ENCODE data around the gene TMEM131. TPM values are rescaled to one million over a fixed set of nuclear protein-coding genes. Genes with fewer than 3 reads are reported as not detected.
"Not testable (repeated sequence)": the region's sequence is repeated elsewhere in the genome, so short reads cannot be mapped to it uniquely, and the experiment has no call there.

Gene TMEM131
- polyA plus RNA-seq, 12 donors: 43.5 to 68.5 (median 51.5) TPM; not detected in 1

GRCh38 chr2:97869722-97870346, 125.9 kb downstream of the TMEM131 start:
- no peak for DNase-seq

GRCh38 chr2:97868986-97869721, 126.6 kb downstream of the TMEM131 start:
- peak; percentile 13 for DNase-seq

GRCh38 chr2:97863829-97864228, 131.9 kb downstream of the TMEM131 start:
- DNase-seq: no peak

GRCh38 chr2:97861177-97861576, 134.6 kb downstream of the TMEM131 start:
- DNase-seq: no peak

DNA sequence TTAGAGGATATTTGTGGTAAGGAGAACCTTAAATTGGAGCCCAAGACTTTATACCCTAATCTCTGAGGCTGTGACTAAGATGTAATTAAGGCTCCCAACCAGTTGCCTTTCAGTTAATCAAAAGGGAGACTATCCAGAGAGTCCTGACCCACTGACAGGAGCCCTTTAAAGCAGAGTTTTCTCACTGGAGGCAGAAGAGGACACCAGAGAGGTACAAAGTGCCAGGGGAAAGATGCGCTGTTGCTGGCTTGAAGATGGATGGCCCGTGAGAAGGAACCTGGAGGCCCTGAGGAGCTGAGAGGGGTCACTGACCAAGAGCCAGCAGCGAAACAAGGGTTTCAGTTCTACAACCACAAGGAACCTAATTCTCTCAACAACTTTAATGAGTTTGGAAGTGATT, 137.3 kb downstream of the TMEM131 start:
- no peak for DNase-seq

- DNase-seq: no peak
These were observed 138.2 kb downstream of the TMEM131 start for GRCh38 chr2:97857553-97857952.

DNA sequence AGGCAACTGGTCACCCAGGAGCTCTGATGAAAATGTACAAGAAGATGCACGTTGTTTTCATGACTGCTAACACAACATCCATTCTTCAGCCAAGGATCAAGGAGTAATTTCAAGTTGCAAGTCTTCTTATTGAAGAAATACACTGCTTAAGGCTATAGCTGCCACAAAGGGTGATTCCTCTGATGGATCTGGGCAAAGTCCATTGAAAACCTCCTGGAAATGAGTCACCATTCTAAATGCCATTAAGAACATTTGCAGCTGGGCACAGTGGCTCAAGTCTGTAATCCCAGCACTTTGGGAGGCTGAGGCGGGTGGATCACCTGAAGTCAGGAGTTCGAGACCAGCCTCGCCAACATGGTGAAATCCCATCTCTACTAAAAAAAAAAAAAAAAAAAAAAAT, 142.7 kb downstream of the TMEM131 start:
- not testable (repeated sequence) for DNase-seq

DNA sequence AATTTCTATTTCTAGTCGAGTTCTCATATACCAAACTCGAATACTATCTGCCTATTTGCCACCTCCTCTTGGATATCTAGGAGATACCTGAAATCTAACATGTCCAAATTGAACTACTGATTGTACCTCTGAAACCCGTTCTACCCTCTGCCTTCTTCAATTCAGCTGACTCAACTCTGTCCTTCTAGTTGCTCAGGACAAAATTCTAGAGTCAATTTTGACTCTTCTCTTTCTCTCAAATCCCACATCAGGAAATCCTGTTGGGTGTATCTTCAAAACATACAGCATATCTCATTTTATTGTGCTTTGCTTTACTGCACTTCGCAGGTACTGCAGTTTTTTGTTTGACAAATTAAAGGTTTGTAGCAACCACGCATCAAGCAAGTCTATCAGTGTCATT, 144.6 kb downstream of the TMEM131 start:
- DNase-seq: no peak

GRCh38 chr2:97849881-97850528, 145.7 kb downstream of the TMEM131 start:
- no peak for DNase-seq

DNA sequence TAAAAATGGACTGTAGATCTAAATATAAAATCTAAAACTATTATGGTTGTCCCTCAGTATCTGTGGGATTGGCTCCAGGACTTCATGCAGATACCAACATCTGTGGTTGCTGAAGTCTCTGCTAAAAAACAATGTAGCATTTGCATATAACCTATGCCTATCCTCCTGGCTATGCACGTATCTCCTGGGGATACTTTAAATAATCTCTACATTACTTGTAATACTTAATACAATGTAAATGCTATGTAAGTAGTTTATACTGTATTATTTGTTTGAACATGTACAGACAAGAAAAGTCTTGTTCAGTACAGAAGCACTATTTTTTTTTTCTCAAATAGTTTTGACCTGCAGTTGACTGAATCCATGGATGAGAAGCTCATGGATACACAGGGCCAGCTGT, 147.4 kb downstream of the TMEM131 start:
- no peak for DNase-seq

GRCh38 chr2:97846716-97847115, 149.0 kb downstream of the TMEM131 start:
- not testable (repeated sequence) for DNase-seq

GRCh38 chr2:97845818-97846217, 149.9 kb downstream of the TMEM131 start:
- DNase-seq: no peak

DNA sequence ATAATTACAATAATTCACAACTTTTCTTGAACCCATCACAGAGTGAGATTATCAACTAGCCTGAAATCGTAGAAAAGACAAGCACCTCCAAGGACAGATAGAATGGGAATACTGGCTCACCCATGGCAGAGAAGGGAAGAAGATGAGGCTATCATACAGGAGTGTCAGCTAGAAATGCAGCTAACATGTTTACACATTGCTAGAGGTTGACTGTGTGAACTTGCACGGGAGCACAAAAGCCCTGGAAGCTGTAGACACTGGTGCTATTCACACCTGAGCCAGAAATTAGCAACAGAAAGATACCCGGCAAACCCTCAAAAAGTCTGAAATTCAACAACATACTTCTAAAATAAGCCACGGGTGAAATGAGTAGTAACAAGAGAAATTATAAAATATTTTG, 150.6 kb downstream of the TMEM131 start:
- DNase-seq: no peak

DNA sequence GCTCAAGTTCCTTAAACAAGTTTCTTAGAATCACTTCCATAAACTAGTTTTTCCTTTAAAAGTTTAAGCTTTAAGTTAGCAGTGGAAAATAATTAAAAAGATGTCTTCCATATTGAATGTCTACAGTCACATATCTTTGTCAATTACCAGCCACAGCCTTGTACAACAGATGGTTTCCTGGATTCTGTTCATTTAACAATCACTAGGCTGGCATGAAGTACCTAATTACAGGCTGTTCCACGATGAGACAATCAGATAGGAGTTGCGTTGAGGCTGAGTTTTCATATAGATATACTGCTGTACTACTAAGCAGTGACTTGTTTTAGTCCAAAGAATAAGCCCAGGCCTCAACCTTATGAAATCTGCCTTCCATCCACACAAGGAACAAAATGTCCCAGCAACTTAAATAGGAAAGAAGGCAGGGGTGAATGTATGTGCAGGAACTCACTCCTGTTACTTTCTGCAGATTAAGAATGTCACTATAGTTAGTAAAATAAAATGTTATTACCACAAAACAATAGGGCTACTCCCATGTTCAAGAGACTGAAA, 151.4 kb downstream of the TMEM131 start:
- no peak for DNase-seq

DNA sequence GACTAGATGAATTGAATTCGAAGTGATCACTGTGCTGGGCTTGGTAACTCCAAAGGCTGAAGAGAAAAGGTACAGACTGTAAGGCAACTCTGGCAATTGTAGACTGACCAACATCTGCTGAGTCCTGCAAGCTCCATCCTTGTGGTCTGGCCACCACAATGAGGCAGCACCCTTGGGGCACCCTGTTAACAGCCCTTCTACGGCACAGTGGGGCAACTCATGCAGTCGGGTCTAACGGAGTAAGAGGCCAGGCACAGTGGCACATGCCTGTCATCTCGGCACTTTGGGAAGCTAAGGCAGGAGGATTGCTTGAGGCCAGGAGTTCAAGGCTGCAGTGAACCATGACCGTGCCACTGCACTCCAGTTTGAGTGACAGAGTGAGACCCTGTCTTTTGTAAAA, 155.6 kb downstream of the TMEM131 start:
- no peak for DNase-seq

GRCh38 chr2:97834610-97835009, 161.1 kb downstream of the TMEM131 start:
- DNase-seq: no peak

DNA sequence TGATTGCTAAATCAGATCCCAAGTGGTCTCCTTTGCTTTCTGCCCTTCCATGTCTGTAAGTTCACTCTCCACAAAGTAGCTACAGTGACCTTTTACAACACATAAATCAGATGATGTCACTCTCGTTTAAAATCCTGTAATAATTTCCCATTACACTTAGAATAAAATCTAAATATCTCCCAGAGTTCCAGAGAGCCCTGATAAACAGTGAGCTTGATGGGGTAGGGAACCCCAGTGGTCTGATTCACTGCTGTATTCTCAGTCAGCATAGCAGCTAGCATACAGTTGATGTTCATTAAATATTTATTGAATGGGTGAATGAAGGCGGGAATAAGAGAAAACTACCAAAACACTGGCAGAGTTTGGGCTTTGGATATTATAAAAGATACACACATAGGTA, 164.6 kb downstream of the TMEM131 start:
- no peak for DNase-seq

DNA sequence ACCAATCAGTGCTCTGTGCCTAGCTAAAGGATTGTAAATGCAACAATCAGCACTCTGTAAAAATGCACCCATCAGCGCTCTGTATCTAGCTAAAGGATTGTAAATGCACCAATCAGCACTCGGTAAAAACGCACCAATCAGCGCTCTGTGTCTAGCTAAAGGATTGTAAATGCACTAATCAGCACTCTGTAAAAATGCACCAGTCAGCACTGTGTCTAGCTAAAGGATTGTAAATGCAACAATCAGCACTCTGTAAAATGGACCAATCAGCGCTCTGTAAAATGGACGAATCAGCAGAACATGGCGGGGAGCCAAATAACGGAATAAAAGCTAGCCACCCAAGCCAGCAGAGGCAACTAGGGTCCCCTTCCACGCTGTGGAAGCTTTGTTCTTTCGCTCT, 166.5 kb downstream of the TMEM131 start:
- not testable (repeated sequence) for DNase-seq

GRCh38 chr2:97827013-97827412, 168.7 kb downstream of the TMEM131 start:
- DNase-seq: not testable (repeated sequence)

DNA sequence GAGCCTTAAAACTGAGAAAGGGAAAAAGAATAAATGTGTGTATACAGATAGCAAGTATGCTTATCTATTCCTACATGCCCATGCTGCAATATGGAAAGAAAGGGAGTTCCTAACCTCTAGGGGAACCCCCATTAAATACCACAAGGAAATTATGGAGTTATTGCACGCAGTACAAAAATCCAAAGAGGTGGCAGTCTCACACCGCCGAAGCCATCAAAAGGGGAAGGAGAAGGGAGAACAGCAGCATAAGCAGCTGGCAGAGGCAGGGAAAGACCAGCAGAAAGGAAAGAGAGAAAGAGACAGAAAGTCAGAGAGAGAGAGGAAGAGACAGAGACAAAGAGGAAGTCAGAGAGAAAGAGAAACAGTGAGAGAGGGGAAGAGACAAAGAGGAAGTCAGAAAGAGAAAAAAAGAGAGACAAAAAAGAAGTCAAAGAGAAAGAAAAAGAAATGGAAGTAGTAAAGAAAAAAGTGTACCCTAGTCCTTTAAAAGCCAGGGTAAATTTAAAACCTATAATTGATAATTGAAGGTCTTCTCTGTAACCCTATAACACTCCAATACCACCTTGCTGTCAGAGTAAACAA, 169.4 kb downstream of the TMEM131 start:
- not testable (repeated sequence) for DNase-seq

DNA sequence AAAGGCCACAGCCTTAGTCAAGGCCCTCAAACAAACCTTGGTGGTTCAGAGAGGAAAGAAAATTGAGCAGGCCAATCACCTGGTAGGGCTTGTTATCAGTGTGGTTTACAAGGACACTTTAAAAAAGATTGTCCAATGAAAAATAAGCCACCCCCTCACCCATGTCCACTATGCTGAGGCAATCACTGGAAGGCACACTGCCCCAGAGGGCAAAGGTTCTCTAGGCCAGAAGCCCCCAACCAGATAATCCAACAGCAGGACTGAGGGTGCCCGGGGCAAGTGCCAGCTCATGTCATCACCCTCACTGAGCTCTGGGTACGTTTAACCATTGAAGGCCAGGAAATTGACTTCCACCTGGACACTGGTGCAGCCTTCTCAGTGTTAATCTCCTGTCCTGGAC, 171.7 kb downstream of the TMEM131 start:
- not testable (repeated sequence) for DNase-seq

GRCh38 chr2:97821862-97822261, 173.9 kb downstream of the TMEM131 start:
- not testable (repeated sequence) for DNase-seq

All from muscle of arm (tissue), 12 donors.